BLaER1 (cell line): ENCODE data around the gene CLCN7.

Experiments
- H3K27ac ChIP-seq: shearing (Covaris generic); formaldehyde crosslinking; 2 replicates; pipeline ENCODE4 v1.8.1; 2022
- H3K27me3 ChIP-seq: shearing (Covaris generic); formaldehyde crosslinking; 2 replicates; pipeline ENCODE4 v1.8.1; 2022
- H3K36me3 ChIP-seq: shearing (Covaris generic); formaldehyde crosslinking; 2 replicates; pipeline ENCODE4 v1.8.1; 2022
- H3K4me1 ChIP-seq: shearing (Covaris generic); formaldehyde crosslinking; 2 replicates; pipeline ENCODE4 v1.8.1; 2022
- H3K4me2 ChIP-seq: shearing (Covaris generic); formaldehyde crosslinking; 2 replicates; pipeline ENCODE4 v1.8.1; 2022
- H3K4me3 ChIP-seq: shearing (Covaris generic); formaldehyde crosslinking; 2 replicates; pipeline ENCODE4 v1.8.1; 2022
- H3K9ac ChIP-seq: shearing (Covaris generic); formaldehyde crosslinking; 2 replicates; pipeline ENCODE4 v1.8.1; 2022
- H3K9me3 ChIP-seq: shearing (Covaris generic); formaldehyde crosslinking; 2 replicates; pipeline ENCODE4 v1.8.1; 2022
- H4K20me1 ChIP-seq: shearing (Covaris generic); formaldehyde crosslinking; 2 replicates; pipeline ENCODE4 v1.8.1; 2022
- Cebpa-rat ChIP-seq: shearing (Covaris generic); IDR thresholded peaks from 2 replicates; pipeline ENCODE4 v1.8.1; 2022

Gene CLCN7

GRCh38 chr16:1502092-1503004 lies 27.5 kb upstream of the CLCN7 start:
- Histone ChIP-seq H4K20me1 (peaks cover 41% of the 10 kb centered on the region), H3K4me3 (no peak overlapping the region), H3K9ac (no peak overlapping the region), H3K9me3 (no peaks in the 10 kb centered on the region), H3K4me2 (no peak overlapping the region), H3K27ac (no peak overlapping the region), H3K27me3 (no peaks in the 10 kb centered on the region), H3K4me1 (no peaks in the 10 kb centered on the region), H3K36me3 (peaks cover 94% of the 10 kb centered on the region)
- TF ChIP-seq Cebpa-rat: no peak

GRCh38 chr16:1501630-1502029 lies 26.8 kb upstream of the CLCN7 start:
- no peaks in the 10 kb centered on the region for H3K9me3 ChIP-seq
- no peak overlapping the region for H3K4me2 ChIP-seq
- no peak overlapping the region for H3K9ac ChIP-seq
- peaks cover 94% of the 10 kb centered on the region for H3K36me3 ChIP-seq
- no peak overlapping the region for H3K4me3 ChIP-seq
- H3K27ac ChIP-seq: no peak overlapping the region
- H3K4me1 ChIP-seq: no peaks in the 10 kb centered on the region
- no peaks in the 10 kb centered on the region for H3K27me3 ChIP-seq
- H4K20me1 ChIP-seq: peaks cover 41% of the 10 kb centered on the region
- no peak for TF ChIP-seq Cebpa-rat

GRCh38 chr16:1500465-1501150 lies 25.8 kb upstream of the CLCN7 start:
- H3K4me2 ChIP-seq: no peak overlapping the region
- no peak overlapping the region for H3K9ac ChIP-seq
- peaks cover 94% of the 10 kb centered on the region for H3K36me3 ChIP-seq
- H3K4me1 ChIP-seq: peaks cover 5% of the 10 kb centered on the region
- H3K4me3 ChIP-seq: no peak overlapping the region
- H3K9me3 ChIP-seq: no peaks in the 10 kb centered on the region
- H3K27ac ChIP-seq: no peak overlapping the region
- H4K20me1 ChIP-seq: peaks cover 43% of the 10 kb centered on the region
- TF ChIP-seq Cebpa-rat: no peak
- no peaks in the 10 kb centered on the region for H3K27me3 ChIP-seq

GRCh38 chr16:1499756-1500464 lies 25.1 kb upstream of the CLCN7 start:
- H3K36me3 ChIP-seq: peaks cover 96% of the 10 kb centered on the region
- H3K4me3 ChIP-seq: no peak overlapping the region
- H3K9me3 ChIP-seq: no peaks in the 10 kb centered on the region
- no peak overlapping the region for H3K9ac ChIP-seq
- no peak overlapping the region for H3K27ac ChIP-seq
- H3K4me2 ChIP-seq: no peak overlapping the region
- H3K27me3 ChIP-seq: no peaks in the 10 kb centered on the region
- peaks cover 12% of the 10 kb centered on the region for H3K4me1 ChIP-seq
- no peak for TF ChIP-seq Cebpa-rat
- peaks cover 50% of the 10 kb centered on the region for H4K20me1 ChIP-seq

- H3K4me3 ChIP-seq: no peak overlapping the region
- H3K27me3 ChIP-seq: no peaks in the 10 kb centered on the region
- no peaks in the 10 kb centered on the region for H3K9me3 ChIP-seq
- no peak overlapping the region for H3K4me2 ChIP-seq
- no peak overlapping the region for H3K27ac ChIP-seq
- TF ChIP-seq Cebpa-rat: no peak
- H3K4me1 ChIP-seq: peaks cover 20% of the 10 kb centered on the region
- peaks cover 98% of the 10 kb centered on the region for H3K36me3 ChIP-seq
- H4K20me1 ChIP-seq: peaks cover 59% of the 10 kb centered on the region
- H3K9ac ChIP-seq: no peak overlapping the region
These were observed 24.3 kb upstream of the CLCN7 start for GRCh38 chr16:1498899-1499676.

GRCh38 chr16:1497014-1497598 lies 22.3 kb upstream of the CLCN7 start:
- no peak overlapping the region for H3K4me3 ChIP-seq
- H3K27me3 ChIP-seq: no peaks in the 10 kb centered on the region
- H3K36me3 ChIP-seq: peaks cover 79% of the 10 kb centered on the region

GRCh38 chr16:1496464-1496863 lies 21.6 kb upstream of the CLCN7 start:
- no peak overlapping the region for H3K4me3 ChIP-seq
- H3K9ac ChIP-seq: 0 out of 2 replicates have a peak overlapping the region, but pooled peaks have one; percentile 98
- H3K36me3 ChIP-seq: peaks cover 72% of the 10 kb centered on the region
- no peak overlapping the region for H3K4me2 ChIP-seq
- H4K20me1 ChIP-seq: peaks cover 60% of the 10 kb centered on the region
- H3K27me3 ChIP-seq: no peaks in the 10 kb centered on the region
- no peak overlapping the region for H3K27ac ChIP-seq
- no peak for TF ChIP-seq Cebpa-rat
- H3K4me1 ChIP-seq: peaks cover 33% of the 10 kb centered on the region
- H3K9me3 ChIP-seq: no peaks in the 10 kb centered on the region

More at GRCh38 chr16:1497014-1497598, 22.3 kb upstream of the CLCN7 start:
- H3K4me2 ChIP-seq: no peak overlapping the region
- H4K20me1 ChIP-seq: peaks cover 64% of the 10 kb centered on the region
- no peak overlapping the region for H3K9ac ChIP-seq
- no peaks in the 10 kb centered on the region for H3K9me3 ChIP-seq
- H3K4me1 ChIP-seq: peaks cover 31% of the 10 kb centered on the region
- TF ChIP-seq Cebpa-rat: no peak
- no peak overlapping the region for H3K27ac ChIP-seq

- TF ChIP-seq Cebpa-rat: no peak
- Histone ChIP-seq H3K4me3 (no peak overlapping the region), H3K9me3 (no peaks in the 10 kb centered on the region), H3K27ac (no peak overlapping the region), H3K4me1 (peaks cover 33% of the 10 kb centered on the region), H3K27me3 (no peaks in the 10 kb centered on the region), H3K36me3 (peaks cover 66% of the 10 kb centered on the region), H4K20me1 (peaks cover 56% of the 10 kb centered on the region), H3K9ac (peak overlapping the region; percentile 98), H3K4me2 (no peak overlapping the region; the same call in 1 of the 2 replicates)
These were observed 21.0 kb upstream of the CLCN7 start for GRCh38 chr16:1495889-1496262.
